Spleen (tissue), 7 donors: ENCODE measurements around the gene NELFE.

Experiments used
- CTCF ChIP-seq, 11 experiments: fragments of 200-600 bp in 7 of 11; fragments of 450-650 bp in 4 of 11; sonication (generic) in 4 of 11; IDR thresholded peaks in 8 of 11; conservative IDR thresholded peaks in 3 of 11; 1 replicate in 7 of 11; 2 replicates in 4 of 11; pipeline versions ENCODE4 v1.4.0 to v1.8.0; 2016 to 2021; ENCODE audit warnings: antibody characterized with exemption in 11 of 11, inconsistent platforms in 4 of 11, mild to moderate bottlenecking in 1 of 11
- POLR2A ChIP-seq, 3 donors: fragments of 450-650 bp; IDR thresholded peaks; one replicate each; pipeline ENCODE4 v1.5.1; 2017; ENCODE audit warnings: antibody characterized with exemption in 3 of 3, mild to moderate bottlenecking in 1 of 3
- donor health status: DM: no; HTN: no; CAD: no; lungs with moderate emphysema.
- donor health status: DM: no; HTN: no; CAD: no.
- donor health status: DM: no; HTN: no; CAD: no.

- TF ChIP-seq CTCF (IDR thresholded peaks at IDR 0.05 in 8 of 11, conservative IDR thresholded peaks at IDR 0.05 in 3 of 11) (no peak), POLR2A (IDR thresholded peaks at IDR 0.05) (no peak)
Measured at GRCh38 chr6:31949926-31950548, 8.7 kb downstream of the NELFE start.
